ENCODE data around the gene ESRRG. TPM values are rescaled to one million over a fixed set of nuclear protein-coding genes. Genes with fewer than 3 reads are reported as not detected.
A peak's percentile ranks its signal among the peaks of the same experiment; 100 is the strongest.

The ESRRG gene
- total RNA-seq, 6 experiments from 2014 or later = 0.05 TPM; not detected in 5

- H3K4me1 Mint-ChIP-seq (ENCODE audit: low read depth) = no peaks in the 10 kb centered on the region; the same call in 1 of the 2 replicates
- no peaks in the 10 kb centered on the region for H3K9me3 Mint-ChIP-seq
- H3K36me3 Mint-ChIP-seq (ENCODE audit: low read depth) = no peaks in the 10 kb centered on the region
- H3K4me3 Mint-ChIP-seq = no peak overlapping the region
- no peak for TF ChIP-seq CTCF (IDR thresholded peaks at IDR 0.05)
- no peaks in the 10 kb centered on the region; the same call in 1 of the 2 replicates for H3K27me3 Mint-ChIP-seq (ENCODE audit: insufficient read depth)
- no peak overlapping the region for H3K27ac Mint-ChIP-seq
- DNase-seq = no peak
Measured at GRCh38 chr1:216563087-216563486, 160.1 kb downstream of the ESRRG start.

GRCh38 chr1:216562383-216562782 lies 160.8 kb downstream of the ESRRG start:
- no peaks in the 10 kb centered on the region; the same call in 1 of the 2 replicates for H3K4me1 Mint-ChIP-seq (ENCODE audit: low read depth)

GRCh38 chr1:216560527-216560926 lies 162.7 kb downstream of the ESRRG start:
- TF ChIP-seq CTCF (IDR thresholded peaks at IDR 0.05) = no peak
- Mint-ChIP-seq H3K36me3 (ENCODE audit: low read depth) (no peaks in the 10 kb centered on the region), H3K4me3 (no peak overlapping the region), H3K27ac (no peak overlapping the region), H3K9me3 (no peaks in the 10 kb centered on the region), H3K4me1 (ENCODE audit: low read depth) (no peaks in the 10 kb centered on the region; the same call in 1 of the 2 replicates), H3K27me3 (ENCODE audit: insufficient read depth) (no peaks in the 10 kb centered on the region)
- no peak for DNase-seq

More at GRCh38 chr1:216562383-216562782, 160.8 kb downstream of the ESRRG start:
- Mint-ChIP-seq H3K4me3 (no peak overlapping the region), H3K9me3 (no peaks in the 10 kb centered on the region), H3K27ac (no peak overlapping the region), H3K27me3 (ENCODE audit: insufficient read depth) (no peaks in the 10 kb centered on the region), H3K36me3 (ENCODE audit: low read depth) (no peaks in the 10 kb centered on the region)
- no peak for DNase-seq
- peak; percentile 56; the same call in 1 of the 2 replicates for TF ChIP-seq CTCF (IDR thresholded peaks at IDR 0.05)

GRCh38 chr1:216559359-216559758 lies 163.9 kb downstream of the ESRRG start:
- H3K27me3 Mint-ChIP-seq (ENCODE audit: insufficient read depth) = no peaks in the 10 kb centered on the region
- no peak for TF ChIP-seq CTCF (IDR thresholded peaks at IDR 0.05)
- no peak overlapping the region for H3K27ac Mint-ChIP-seq
- no peaks in the 10 kb centered on the region for H3K9me3 Mint-ChIP-seq
- H3K4me3 Mint-ChIP-seq = no peak overlapping the region
- DNase-seq = no peak
- H3K36me3 Mint-ChIP-seq (ENCODE audit: low read depth) = no peaks in the 10 kb centered on the region
- no peaks in the 10 kb centered on the region; the same call in 1 of the 2 replicates for H3K4me1 Mint-ChIP-seq (ENCODE audit: low read depth)

- Mint-ChIP-seq H3K4me3 (no peak overlapping the region), H3K27ac (no peak overlapping the region), H3K9me3 (no peaks in the 10 kb centered on the region), H3K36me3 (ENCODE audit: low read depth) (no peaks in the 10 kb centered on the region), H3K27me3 (ENCODE audit: insufficient read depth) (no peaks in the 10 kb centered on the region), H3K4me1 (ENCODE audit: low read depth) (no peaks in the 10 kb centered on the region; the same call in 1 of the 2 replicates)
- DNase-seq = no peak
- TF ChIP-seq CTCF (IDR thresholded peaks at IDR 0.05) = no peak
Measured at GRCh38 chr1:216555653-216556052, 167.6 kb downstream of the ESRRG start.

GRCh38 chr1:216554934-216555333 lies 168.3 kb downstream of the ESRRG start:
- Mint-ChIP-seq H3K4me3 (no peak overlapping the region), H3K4me1 (ENCODE audit: low read depth) (no peaks in the 10 kb centered on the region), H3K36me3 (ENCODE audit: low read depth) (no peaks in the 10 kb centered on the region), H3K9me3 (no peaks in the 10 kb centered on the region), H3K27me3 (ENCODE audit: insufficient read depth) (no peaks in the 10 kb centered on the region), H3K27ac (no peak overlapping the region)
- no peak for DNase-seq
- no peak for TF ChIP-seq CTCF (IDR thresholded peaks at IDR 0.05)
